Left lung (tissue), 14 donors: Measurements from ENCODE around the gene AKIP1. TPM values are rescaled to one million over a fixed set of nuclear protein-coding genes. Genes with fewer than 3 reads are reported as not detected.

ENCODE experiments used
- ATAC-seq: fragments of 200-7000 bp; cut with Tn5 transposase; one replicate; pipeline ENCODE4 v1.9.1; 2020; ENCODE audit warnings: moderate library complexity
- DNase-seq, 4 donors: peaks; one replicate each; pipeline ENCODE4 v3.0.0-alpha.2; 2013 to 2020
- H3K27ac ChIP-seq, 2 donors: fragments of 200-600 bp; sonication (generic) in 1 of 2; one replicate each; pipeline versions ENCODE4 v1.5.0 to v1.8.0; 2020 to 2021
- H3K27me3 ChIP-seq, 2 donors: fragments of 200-600 bp; sonication (generic) in 1 of 2; one replicate each; pipeline versions ENCODE4 v1.5.0 to v1.8.0; 2020 to 2021
- H3K36me3 ChIP-seq, 2 donors: fragments of 200-600 bp; sonication (generic) in 1 of 2; one replicate each; pipeline versions ENCODE4 v1.5.0 to v1.8.0; 2020 to 2021
- H3K4me1 ChIP-seq, 2 donors: fragments of 200-600 bp; one replicate each; pipeline ENCODE4 v1.8.0; 2021
- H3K4me3 ChIP-seq, 2 donors: fragments of 200-600 bp; sonication (generic) in 1 of 2; one replicate each; pipeline versions ENCODE4 v1.5.0 to v1.8.0; 2020 to 2021; ENCODE audit warnings: mild to moderate bottlenecking in 1 of 2
- H3K9me3 ChIP-seq, 2 donors: fragments of 200-600 bp; sonication (generic) in 1 of 2; one replicate each; pipeline versions ENCODE4 v1.5.0 to v1.8.0; 2020 to 2021
- intact Hi-C, 2 donors: fragments of 100-400 bp; cut with DNase I; formaldehyde crosslinking; loops; one replicate each; pipeline versions ENCODE4 v1.11.2 to v1.14.2; 2022
- long read RNA-seq, 12 donors: library from polyadenylated mRNA in 2 of 12; unstranded in 2 of 12; transcript quantifications; one replicate each; pipeline ENCODE4 v2.0.0 and lab custom pipeline, GENCODE V29; 2019 to 2026
- polyA plus RNA-seq, 6 donors: library from polyadenylated mRNA; unstranded; fragments of 120-200 nt; gene quantifications; one replicate each; pipeline ENCODE4 v1.2.1, GENCODE V29; 2013; ENCODE audit not compliant: insufficient read length in 6 of 6
- total RNA-seq, 2 donors: library from RNA; stranded (reverse); fragmentation: NEBNext Ultra II Directional; extraction: Animal tissue kit (Norgen Biotek cat#: 25700); gene quantifications; one replicate each; pipeline ENCODE4 v1.2.1, GENCODE V29; 2021
- TF ChIP-seq, protein P1 (sequence below), 2 donors: fragments of 200-600 bp; sonication (generic) in 1 of 2; IDR thresholded peaks; one replicate each; pipeline versions ENCODE4 v1.5.0 to v1.8.0; 2021; ENCODE audit warnings: antibody characterized with exemption in 2 of 2
- donor health status: DM: no; HTN: yes; CAD: no.
- donor health status: DM: no; HTN: no; CAD: no.

The AKIP1 gene, protein sequence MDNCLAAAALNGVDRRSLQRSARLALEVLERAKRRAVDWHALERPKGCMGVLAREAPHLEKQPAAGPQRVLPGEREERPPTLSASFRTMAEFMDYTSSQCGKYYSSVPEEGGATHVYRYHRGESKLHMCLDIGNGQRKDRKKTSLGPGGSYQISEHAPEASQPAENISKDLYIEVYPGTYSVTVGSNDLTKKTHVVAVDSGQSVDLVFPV
- total RNA-seq (10 to 100 TPM; 23.2 to 29.1 TPM), polyA plus RNA-seq (10 to 100 TPM; 20.1 to 25.7 (median 22.0) TPM)
- long read RNA-seq, donor 1, transcript AKIP1-210 (5 exons, 1,022 nt): minor isoform, 5 of 19 reads
- long read RNA-seq, donor 1, transcript AKIP1-201 (5 exons, 1,247 nt): minor isoform, 5 of 19 reads
- long read RNA-seq, donor 1, transcript AKIP1-204 (4 exons, 1,084 nt): major isoform, 8 of 19 reads
- long read RNA-seq, donor 1, partial matches to known transcripts: 0 of 19 reads
- long read RNA-seq, donor 1, other reads (novel, unspliced or antisense): 0 of 19 reads
- long read RNA-seq, donor 2, transcript AKIP1-210 (5 exons, 1,022 nt): minor isoform, 6 of 19 reads
- long read RNA-seq, donor 2, transcript AKIP1-204 (4 exons, 1,084 nt): major isoform, 8 of 19 reads
- long read RNA-seq, donor 2, partial matches to known transcripts: 0 of 19 reads
- long read RNA-seq, donor 2, other reads (novel, unspliced or antisense): 0 of 19 reads
- long read RNA-seq, donor 3, transcript AKIP1-204 (4 exons, 1,084 nt): major isoform, 7 of 10 reads
- long read RNA-seq, donor 3, partial matches to known transcripts: 0 of 10 reads
- long read RNA-seq, donor 3, other reads (novel, unspliced or antisense): 0 of 10 reads
- long read RNA-seq, donor 4, transcript AKIP1-204 (4 exons, 1,084 nt): minor isoform, 6 of 39 reads
- long read RNA-seq, donor 4, transcript AKIP1-201 (5 exons, 1,247 nt): major isoform, 21 of 39 reads
- long read RNA-seq, donor 4, transcript AKIP1-203 (6 exons, 1,327 nt): minor isoform, 9 of 39 reads
- long read RNA-seq, donor 4, partial matches to known transcripts: 0 of 39 reads
- long read RNA-seq, donor 4, other reads (novel, unspliced or antisense): 3 of 39 reads
- long read RNA-seq, donor 5, transcript AKIP1-204 (4 exons, 1,084 nt): major isoform, 7 of 25 reads
- long read RNA-seq, donor 5, partial matches to known transcripts: 12 of 25 reads
- long read RNA-seq, donor 5, other reads (novel, unspliced or antisense): 0 of 25 reads
- long read RNA-seq, donor 6, transcript AKIP1-210 (5 exons, 1,022 nt): major isoform, 5 of 11 reads
- long read RNA-seq, donor 6, partial matches to known transcripts: 0 of 11 reads
- long read RNA-seq, donor 6, other reads (novel, unspliced or antisense): 0 of 11 reads
- long read RNA-seq, donor 7, partial matches to known transcripts: 0 of 7 reads
- long read RNA-seq, donor 7, other reads (novel, unspliced or antisense): 0 of 7 reads
- long read RNA-seq, donor 8, transcript AKIP1-204 (4 exons, 1,084 nt): major isoform, 11 of 18 reads
- long read RNA-seq, donor 8, partial matches to known transcripts: 0 of 18 reads
- long read RNA-seq, donor 8, other reads (novel, unspliced or antisense): 0 of 18 reads
- long read RNA-seq, donor 9: 0 reads
- long read RNA-seq, donor 10, transcript AKIP1-203 (6 exons, 1,327 nt): major isoform, 19 of 49 reads
- long read RNA-seq, donor 10, transcript AKIP1-201 (5 exons, 1,247 nt): minor isoform, 14 of 49 reads
- long read RNA-seq, donor 10, transcript AKIP1-204 (4 exons, 1,084 nt): minor isoform, 7 of 49 reads
- long read RNA-seq, donor 10, partial matches to known transcripts: 1 of 49 reads
- long read RNA-seq, donor 10, other reads (novel, unspliced or antisense): 5 of 49 reads
- long read RNA-seq, donor 11, transcript AKIP1-204 (4 exons, 1,084 nt): major isoform, 10 of 15 reads
- long read RNA-seq, donor 11, partial matches to known transcripts: 0 of 15 reads
- long read RNA-seq, donor 11, other reads (novel, unspliced or antisense): 0 of 15 reads
- long read RNA-seq, donor 12, transcript AKIP1-204 (4 exons, 1,084 nt): major isoform, 6 of 13 reads
- long read RNA-seq, donor 12, partial matches to known transcripts: 0 of 13 reads
- long read RNA-seq, donor 12, other reads (novel, unspliced or antisense): 0 of 13 reads

DNA sequence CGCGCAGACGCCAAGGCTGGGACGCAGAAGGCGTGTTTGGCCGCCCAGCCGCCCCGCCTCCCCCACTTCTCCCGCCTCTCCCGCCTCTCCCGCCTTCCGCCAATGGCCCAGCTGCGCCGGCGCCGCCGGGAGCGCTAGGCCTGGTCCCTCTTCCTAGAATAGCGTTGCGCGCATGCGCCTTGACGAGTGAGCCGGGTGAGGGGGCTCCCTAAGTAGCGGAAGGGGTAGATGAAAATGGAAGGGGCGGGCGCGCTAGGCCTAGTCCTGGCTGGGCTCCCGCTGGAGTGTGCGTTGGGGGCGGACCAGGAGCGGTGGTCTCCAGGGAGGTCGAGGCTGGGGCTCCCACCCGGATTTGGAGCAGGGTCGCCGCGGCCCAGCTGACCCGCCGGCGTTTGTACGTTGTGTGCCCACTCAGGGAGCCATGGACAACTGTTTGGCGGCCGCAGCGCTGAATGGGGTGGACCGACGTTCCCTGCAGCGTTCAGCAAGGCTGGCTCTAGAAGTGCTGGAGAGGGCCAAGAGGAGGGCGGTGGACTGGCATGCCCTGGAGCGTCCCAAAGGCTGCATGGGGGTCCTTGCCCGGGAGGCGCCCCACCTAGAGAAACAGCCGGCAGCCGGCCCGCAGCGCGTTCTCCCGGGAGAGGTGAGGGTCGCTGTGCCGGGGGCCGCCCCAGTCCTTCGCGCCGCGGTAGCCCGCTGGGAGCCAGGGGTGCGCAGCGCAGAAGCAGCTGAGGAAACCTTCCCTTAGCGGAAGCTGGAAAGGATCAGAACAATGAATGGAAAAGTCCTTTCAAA lies at the start of gene AKIP1:
TSS of gene AKIP1 (plus strand) at position 161 of the 795 bp plus-strand sequence. CDS start at position 422, 261 bp downstream.
- peak; percentile 96 for ATAC-seq
- peak within 1 kb of the TSS; percentile 81 to 86 for H3K27ac ChIP-seq
- DNase-seq: peak; percentile 96 to 99 (median 98)

DNA sequence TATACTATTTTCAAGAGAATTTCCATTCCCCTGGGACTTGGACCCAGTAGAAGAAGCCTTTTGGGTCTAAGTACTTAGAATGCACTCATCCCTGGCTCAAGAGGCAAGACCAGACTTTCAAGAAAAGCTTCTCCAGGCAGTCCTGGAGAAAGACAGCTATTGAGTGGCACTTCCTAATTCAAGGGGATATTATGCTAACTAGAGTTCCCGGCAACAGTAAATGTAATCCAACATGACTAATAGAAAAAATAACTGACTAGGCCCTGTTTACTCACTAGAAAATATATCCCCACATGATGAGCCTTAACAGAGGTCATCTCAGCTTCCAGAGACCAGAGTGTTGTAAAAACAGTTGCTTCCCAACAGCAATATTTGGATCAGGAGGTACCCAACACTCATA lies 47.2 kb upstream of the AKIP1 start:
- intact Hi-C loops: no loop called here
- peaks cover 13 to 29% of the 10 kb centered on the region in 2 donors for H3K4me1 ChIP-seq
- no peaks in the 10 kb centered on the region for H3K9me3 ChIP-seq
- TF ChIP-seq, protein P1, sequence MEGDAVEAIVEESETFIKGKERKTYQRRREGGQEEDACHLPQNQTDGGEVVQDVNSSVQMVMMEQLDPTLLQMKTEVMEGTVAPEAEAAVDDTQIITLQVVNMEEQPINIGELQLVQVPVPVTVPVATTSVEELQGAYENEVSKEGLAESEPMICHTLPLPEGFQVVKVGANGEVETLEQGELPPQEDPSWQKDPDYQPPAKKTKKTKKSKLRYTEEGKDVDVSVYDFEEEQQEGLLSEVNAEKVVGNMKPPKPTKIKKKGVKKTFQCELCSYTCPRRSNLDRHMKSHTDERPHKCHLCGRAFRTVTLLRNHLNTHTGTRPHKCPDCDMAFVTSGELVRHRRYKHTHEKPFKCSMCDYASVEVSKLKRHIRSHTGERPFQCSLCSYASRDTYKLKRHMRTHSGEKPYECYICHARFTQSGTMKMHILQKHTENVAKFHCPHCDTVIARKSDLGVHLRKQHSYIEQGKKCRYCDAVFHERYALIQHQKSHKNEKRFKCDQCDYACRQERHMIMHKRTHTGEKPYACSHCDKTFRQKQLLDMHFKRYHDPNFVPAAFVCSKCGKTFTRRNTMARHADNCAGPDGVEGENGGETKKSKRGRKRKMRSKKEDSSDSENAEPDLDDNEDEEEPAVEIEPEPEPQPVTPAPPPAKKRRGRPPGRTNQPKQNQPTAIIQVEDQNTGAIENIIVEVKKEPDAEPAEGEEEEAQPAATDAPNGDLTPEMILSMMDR (IDR thresholded peaks at IDR 0.05): no peak
- peak; percentile 76 for ATAC-seq
- no peak overlapping the region for H3K4me3 ChIP-seq
- H3K27me3 ChIP-seq: no peaks in the 10 kb centered on the region
- no peak for DNase-seq
- no peaks in the 10 kb centered on the region for H3K36me3 ChIP-seq
- peak overlapping the region; percentile 58 to 67 for H3K27ac ChIP-seq

More for the DNA sequence above, at the start of gene AKIP1:
- TF ChIP-seq, protein P1 (IDR thresholded peaks at IDR 0.05): no peak
- Histone ChIP-seq H3K27me3 (no peaks in the 10 kb centered on the region), H3K4me1 (peaks cover 17 to 35% of the 10 kb centered on the region in 2 donors), H3K4me3 (peak within 1 kb of the TSS; percentile 55 to 86), H3K9me3 (no peaks in the 10 kb centered on the region), H3K36me3 (peaks cover 0 to 7% of the 10 kb centered on the region in 2 donors)
- intact Hi-C loops: no loop called here

DNA sequence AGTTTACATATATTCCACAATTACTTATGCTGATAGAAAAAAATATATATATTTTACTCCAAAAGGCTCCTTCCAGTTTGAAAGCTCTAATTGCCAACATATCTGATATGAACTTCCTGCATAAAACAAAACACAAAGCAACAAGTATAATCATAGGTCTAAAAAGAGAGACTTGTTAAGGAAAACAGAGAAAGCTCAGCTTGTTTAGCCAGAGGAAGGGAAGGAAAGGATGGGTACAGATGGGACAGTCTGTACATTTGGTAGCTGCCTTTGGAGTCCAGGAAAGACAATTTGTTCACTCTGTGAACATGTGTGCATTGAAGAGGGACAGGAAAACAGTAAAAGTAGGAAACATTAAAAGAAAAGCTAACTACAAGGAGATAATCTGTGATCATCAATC lies 45.7 kb upstream of the AKIP1 start:
- Histone ChIP-seq H3K27me3 (peaks cover 0 to 13% of the 10 kb centered on the region in 2 donors), H3K27ac (peak overlapping the region; percentile 8 to 37), H3K4me3 (no peak overlapping the region), H3K36me3 (no peaks in the 10 kb centered on the region), H3K4me1 (peaks cover 13 to 40% of the 10 kb centered on the region in 2 donors), H3K9me3 (no peaks in the 10 kb centered on the region)
- intact Hi-C loops: loop anchor here in 1 of 2 donors (5.0 kb wide), 1 partner anchor 178 kb away; no protein-coding TSS in a partner anchor
- TF ChIP-seq, protein P1 (IDR thresholded peaks at IDR 0.05): no peak
- ATAC-seq (no peak), DNase-seq (no peak)
